Motor neuron (in vitro differentiated cells): ENCODE data around the gene STX3. TPM values are rescaled to one million over a fixed set of nuclear protein-coding genes. Genes with fewer than 3 reads are reported as not detected.

Source experiments
- ATAC-seq, 8 experiments: fragments of 200-7000 bp; cut with Tn5 transposase; replicated peaks in 6 of 8; 2 replicates each; pipeline ENCODE4 v1.8.0; 2021; ENCODE audit warnings: mild to moderate bottlenecking in 8 of 8, moderate library complexity in 8 of 8
- H3K27ac ChIP-seq, 2 donors: fragments of 250-450 bp; sonication (Bioruptor Pico); 2 replicates each; pipeline ENCODE4 v1.9.0; 2021; ENCODE audit warnings: antibody characterized with exemption in 2 of 2, mild to moderate bottlenecking in 2 of 2, moderate library complexity in 1 of 2
- H3K4me1 ChIP-seq, 2 donors: fragments of 250-450 bp; sonication (Bioruptor Pico); replicated peaks in 1 of 2; 2 replicates each; pipeline ENCODE4 v1.6.1; 2021; ENCODE audit warnings: antibody characterized with exemption in 2 of 2, mild to moderate bottlenecking in 2 of 2, moderate library complexity in 1 of 2
- H3K4me3 ChIP-seq, 5 donors: fragments of 250-450 bp; sonication (Bioruptor Pico); 2 replicates each; pipeline ENCODE4 v1.9.0; 2021; ENCODE audit warnings: antibody characterized with exemption in 5 of 5, mild to moderate bottlenecking in 5 of 5, moderate library complexity in 4 of 5
- WGBS, 10 experiments: fragments of 450-650 bp; shearing (Covaris generic); methylation state at CpG; one replicate each; pipeline ENCODE4 v1.0.0; 2022; 5-methylcytosine and 5-hydroxymethylcytosine counted together
- in situ Hi-C, 9 experiments: fragments of 400-800 bp; cut with MboI; loops; one replicate each; pipeline ENCODE4 v1.15.0; 2021; ENCODE audit warnings: low sequenced_read_pairs in 9 of 9, low pct_unique_long_range_greater_than_20kb in 2 of 9; ENCODE audit not compliant: unreplicated experiment in 9 of 9
- total RNA-seq, 8 experiments: library from RNA; unstranded; fragments of 300-600 nt; gene quantifications; 2 replicates each; pipeline versions ENCODE4 v1.2.3 to v1.2.4, GENCODE V29; 2022

The STX3 gene
- total RNA-seq, 8 experiments from 2014 or later = 5.7 to 21.4 (median 13.4) TPM

GRCh38 chr11:59729834-59730233, 25.3 kb upstream of the STX3 start:
- H3K4me3 ChIP-seq = no peak overlapping the region
- in situ Hi-C loops = no loop called here
- WGBS, 10 experiments = 53 to 93% (median 84%) methylated on average over 1 to 5 of the region's 5 CpGs
- H3K27ac ChIP-seq = no peak overlapping the region
- no peak for ATAC-seq
- H3K4me1 ChIP-seq = no peaks in the 10 kb centered on the region

GRCh38 chr11:59730896-59731565, 24.1 kb upstream of the STX3 start:
- in situ Hi-C loops = no loop called here
- Histone ChIP-seq H3K4me3 (no peak overlapping the region), H3K27ac (no peak overlapping the region), H3K4me1 (no peaks in the 10 kb centered on the region)
- WGBS, 10 experiments = 0 to 100% (median 86%) methylated on average over 1 to 2 of the region's 2 CpGs; no CpG with 5 or more reads in 3 of the 10 experiments
- no peak for ATAC-seq

GRCh38 chr11:59746111-59746510, 9.1 kb upstream of the STX3 start:
- Histone ChIP-seq H3K27ac (no peak overlapping the region), H3K4me1 (no peaks in the 10 kb centered on the region), H3K4me3 (no peak overlapping the region)
- in situ Hi-C loops = no loop called here
- 33 to 100% (median 63%) methylated on average over 1 to 2 of the region's 2 CpGs; no CpG with 5 or more reads in 4 of the 10 experiments for WGBS, 10 experiments
- ATAC-seq = no peak

GRCh38 chr11:59753650-59754493, 1.3 kb upstream of the STX3 start:
- in situ Hi-C loops = loop anchor here in 1 of 9 experiments (10.0 kb wide), 1 partner anchor 51 kb away; no protein-coding TSS in a partner anchor
- H3K4me1 ChIP-seq = peaks cover 4 to 9% of the 10 kb centered on the region in 2 donors
- WGBS, 10 experiments = 0 to 93% (median 45%) methylated on average over 5 to 22 of the region's 47 CpGs; no CpG with 5 or more reads in 1 of the 10 experiments
- no peak overlapping the region for H3K27ac ChIP-seq
- ATAC-seq = peak; percentile 11 to 65 (median 28)
- H3K4me3 ChIP-seq = peak overlapping the region; percentile 64 to 91 (median 73)

GRCh38 chr11:59754494-59754858, 700 bp upstream of the STX3 start:
- ATAC-seq = peak in 2 of 8 experiments; percentile 1 to 18
- H3K4me3 ChIP-seq = peak overlapping the region; percentile 64 to 91 (median 73)
- peaks cover 4 to 9% of the 10 kb centered on the region in 2 donors for H3K4me1 ChIP-seq
- peak overlapping the region in 1 of 2 donors; percentile 75 for H3K27ac ChIP-seq
- WGBS, 10 experiments = 0 to 10% (median 2%) methylated on average over 2 to 17 of the region's 20 CpGs; no CpG with 5 or more reads in 4 of the 10 experiments
- in situ Hi-C loops = loop anchor here in 1 of 9 experiments (10.0 kb wide), 1 partner anchor 50 kb away; no protein-coding TSS in a partner anchor

- Histone ChIP-seq H3K4me1 (peaks cover 4 to 9% of the 10 kb centered on the region in 2 donors), H3K4me3 (peak overlapping the region; percentile 64 to 91 (median 73)), H3K27ac (peak overlapping the region; percentile 13 to 75)
- ATAC-seq = peak; percentile 65 to 77 (median 73)
- 0 to 68% (median 17%) methylated on average over 2 to 4 of the region's 23 CpGs; no CpG with 5 or more reads in 4 of the 10 experiments for WGBS, 10 experiments
- in situ Hi-C loops = loop anchor here in 1 of 9 experiments (10.0 kb wide), 1 partner anchor 49 kb away; no protein-coding TSS in a partner anchor
Observed at GRCh38 chr11:59755701-59756557, 753 bp downstream of the STX3 start.

- Histone ChIP-seq H3K4me1 (peaks cover 4 to 9% of the 10 kb centered on the region in 2 donors), H3K4me3 (peak overlapping the region in 3 of 5 donors; percentile 64 to 91 (median 66)), H3K27ac (no peak overlapping the region)
- in situ Hi-C loops = loop anchor here in 1 of 9 experiments (10.0 kb wide), 1 partner anchor 48 kb away; no protein-coding TSS in a partner anchor
- WGBS, 10 experiments = 17 to 100% (median 45%) methylated on average over 1 to 3 of the region's 3 CpGs; no CpG with 5 or more reads in 2 of the 10 experiments
- peak in 2 of 8 experiments; percentile 5 to 6 for ATAC-seq
Observed at GRCh38 chr11:59756558-59756840, 1.3 kb downstream of the STX3 start.

GRCh38 chr11:59756845-59757244, 1.7 kb downstream of the STX3 start:
- Histone ChIP-seq H3K27ac (no peak overlapping the region), H3K4me3 (peak overlapping the region in 2 of 5 donors; percentile 66 to 91), H3K4me1 (peaks cover 4 to 9% of the 10 kb centered on the region in 2 donors)
- ATAC-seq = peak in 1 of 8 experiments; percentile 7
- 0 to 100% (median 63%) methylated on average over 1 to 4 of the region's 4 CpGs; no CpG with 5 or more reads in 3 of the 10 experiments for WGBS, 10 experiments
- in situ Hi-C loops = loop anchor here in 1 of 9 experiments (10.0 kb wide), 1 partner anchor 48 kb away; no protein-coding TSS in a partner anchor

- Histone ChIP-seq H3K4me3 (no peak overlapping the region), H3K4me1 (peaks cover 4 to 9% of the 10 kb centered on the region in 2 donors), H3K27ac (no peak overlapping the region)
- WGBS, 10 experiments = 83 to 100% (median 100%) methylated on average over 1 to 3 of the region's 4 CpGs; no CpG with 5 or more reads in 3 of the 10 experiments
- in situ Hi-C loops = loop anchor here in 1 of 9 experiments (10.0 kb wide), 1 partner anchor 46 kb away; no protein-coding TSS in a partner anchor
- ATAC-seq = no peak
Observed at GRCh38 chr11:59758401-59759037, 3.3 kb downstream of the STX3 start.

GRCh38 chr11:59759900-59760299, 4.7 kb downstream of the STX3 start:
- 65 to 100% (median 94%) methylated on average over 1 to 4 of the region's 4 CpGs; no CpG with 5 or more reads in 2 of the 10 experiments for whole genome bisulfite sequencing, 10 experiments
- no peak overlapping the region for H3K27ac ChIP-seq
- ATAC-seq = no peak
- in situ Hi-C loops = loop anchor here in 1 of 9 experiments (10.0 kb wide), 1 partner anchor 45 kb away; no protein-coding TSS in a partner anchor
- peaks cover 4 to 9% of the 10 kb centered on the region in 2 donors for H3K4me1 ChIP-seq
- no peak overlapping the region for H3K4me3 ChIP-seq

- Histone ChIP-seq H3K4me1 (peaks cover 4 to 9% of the 10 kb centered on the region in 2 donors), H3K27ac (no peak overlapping the region), H3K4me3 (no peak overlapping the region)
- WGBS, 10 experiments = 40 to 100% (median 90%) methylated on average over 1 to 4 of the region's 4 CpGs; no CpG with 5 or more reads in 1 of the 10 experiments
- in situ Hi-C loops = no loop called here
- ATAC-seq = no peak
Observed at GRCh38 chr11:59760771-59761170, 5.6 kb downstream of the STX3 start.

GRCh38 chr11:59761993-59762392, 6.8 kb downstream of the STX3 start:
- Histone ChIP-seq H3K4me3 (no peak overlapping the region), H3K4me1 (no peaks in the 10 kb centered on the region), H3K27ac (no peak overlapping the region)
- in situ Hi-C loops = no loop called here
- no peak for ATAC-seq
- 20 to 100% (median 95%) methylated on average over 1 to 4 of the region's 6 CpGs; no CpG with 5 or more reads in 2 of the 10 experiments for WGBS, 10 experiments
